GM21529 (cell line): ENCODE data around the gene IRF2.

Source experiments
- ATAC-seq: cut with Tn5 transposase; IDR thresholded peaks from one replicate; pipeline ENCODE4 v1.9.1; 2021; ENCODE audit not compliant: unreplicated experiment

IRF2 gene

GRCh38 chr4:184433258-184433892, 41.0 kb downstream of the IRF2 start:
- no peak for ATAC-seq

- ATAC-seq = no peak
Measured at GRCh38 chr4:184432127-184432922, 42.0 kb downstream of the IRF2 start.

GRCh38 chr4:184430163-184430562, 44.2 kb downstream of the IRF2 start:
- no peak for ATAC-seq

GRCh38 chr4:184428787-184429186, 45.6 kb downstream of the IRF2 start:
- ATAC-seq = no peak

- no peak for ATAC-seq
Measured at GRCh38 chr4:184427687-184428086, 46.7 kb downstream of the IRF2 start.

- no peak for ATAC-seq
Measured at GRCh38 chr4:184427093-184427492, 47.3 kb downstream of the IRF2 start.

- no peak for ATAC-seq
Measured at GRCh38 chr4:184424993-184425758, 49.2 kb downstream of the IRF2 start.

- ATAC-seq = no peak
Measured at GRCh38 chr4:184424279-184424678, 50.1 kb downstream of the IRF2 start.

GRCh38 chr4:184423003-184423686, 51.2 kb downstream of the IRF2 start:
- ATAC-seq = no peak

GRCh38 chr4:184422378-184422777, 52.0 kb downstream of the IRF2 start:
- no peak for ATAC-seq

- ATAC-seq = peak; percentile 34
Measured at GRCh38 chr4:184421533-184422155, 52.7 kb downstream of the IRF2 start.

- ATAC-seq = peak; percentile 62
Measured at GRCh38 chr4:184420881-184421416, 53.4 kb downstream of the IRF2 start.

- ATAC-seq = no peak
Measured at GRCh38 chr4:184420402-184420801, 53.9 kb downstream of the IRF2 start.

GRCh38 chr4:184419976-184420375, 54.4 kb downstream of the IRF2 start:
- no peak for ATAC-seq

- ATAC-seq = peak; percentile 45
Measured at GRCh38 chr4:184417802-184418511, 56.4 kb downstream of the IRF2 start.

GRCh38 chr4:184416913-184417734, 57.2 kb downstream of the IRF2 start:
- ATAC-seq = peak; percentile 46

- ATAC-seq = no peak
Measured at GRCh38 chr4:184415071-184415470, 59.3 kb downstream of the IRF2 start.

GRCh38 chr4:184413261-184414046, 60.9 kb downstream of the IRF2 start:
- no peak for ATAC-seq
